HEK293 (cell line): ENCODE results near the gene STX10.
A peak's percentile ranks its signal among the peaks of the same experiment; 100 is the strongest.

ENCODE experiments used
- CTCF ChIP-seq: fragments of 450-650 bp; formaldehyde crosslinking; IDR thresholded peaks from 2 replicates; pipeline ENCODE4 v1.5.1; 2016; ENCODE audit warnings: missing biosample characterization, missing genetic modification characterization
- GLIS1 ChIP-seq: fragments of 450-650 bp; formaldehyde crosslinking; IDR thresholded peaks from 2 replicates; pipeline ENCODE4 v1.5.1; 2016; ENCODE audit warnings: missing biosample characterization, missing genetic modification characterization
- KLF16 ChIP-seq: fragments of 450-650 bp; formaldehyde crosslinking; IDR thresholded peaks from 2 replicates; pipeline ENCODE4 v1.5.1; 2017; ENCODE audit warnings: missing biosample characterization, missing genetic modification characterization
- KLF9 ChIP-seq: fragments of 450-650 bp; formaldehyde crosslinking; IDR thresholded peaks from 2 replicates; pipeline ENCODE4 v1.5.1; 2016; ENCODE audit warnings: missing biosample characterization, missing genetic modification characterization, low read depth
- MEIS1 ChIP-seq: sonication (generic); formaldehyde crosslinking; IDR thresholded peaks from 2 replicates; pipeline ENCODE4 v1.8.1; 2022; ENCODE audit warnings: missing genetic modification reagents, mild to moderate bottlenecking, borderline replicate concordance
- PRDM1 ChIP-seq: fragments of 450-650 bp; formaldehyde crosslinking; IDR thresholded peaks from 2 replicates; pipeline ENCODE4; 2016; ENCODE audit warnings: missing biosample characterization, missing genetic modification characterization
- ZBTB1 ChIP-seq: fragments of 450-650 bp; formaldehyde crosslinking; IDR thresholded peaks from 2 replicates; pipeline ENCODE4 v1.5.1; 2016; ENCODE audit warnings: missing biosample characterization, missing genetic modification characterization
- ZBTB21 ChIP-seq: fragments of 450-650 bp; formaldehyde crosslinking; IDR thresholded peaks from 2 replicates; pipeline ENCODE4 v1.5.1; 2017; ENCODE audit warnings: missing biosample characterization, missing genetic modification characterization
- ZBTB44 ChIP-seq: fragments of 450-650 bp; IDR thresholded peaks from 2 replicates; pipeline ENCODE4 v1.5.1; 2018; ENCODE audit warnings: missing biosample characterization, mild to moderate bottlenecking, missing genetic modification characterization
- ZBTB49 ChIP-seq: fragments of 450-650 bp; formaldehyde crosslinking; IDR thresholded peaks from 2 replicates; pipeline ENCODE4 v1.5.1; 2016; ENCODE audit warnings: missing biosample characterization, missing genetic modification characterization, low read depth
- ZFP3 ChIP-seq: fragments of 450-650 bp; formaldehyde crosslinking; IDR thresholded peaks from 2 replicates; pipeline ENCODE4 v1.5.1; 2016; ENCODE audit warnings: low read depth, missing biosample characterization, missing genetic modification characterization
- ZFP41 ChIP-seq: fragments of 450-650 bp; formaldehyde crosslinking; IDR thresholded peaks from 2 replicates; pipeline ENCODE4 v1.5.1; 2016; ENCODE audit warnings: missing biosample characterization, missing genetic modification characterization, borderline replicate concordance
- ZNF10 ChIP-seq: fragments of 450-650 bp; formaldehyde crosslinking; IDR thresholded peaks from 2 replicates; pipeline ENCODE4 v1.5.1; 2017; ENCODE audit warnings: missing biosample characterization, missing genetic modification characterization
- ZNF133 ChIP-seq: fragments of 450-650 bp; formaldehyde crosslinking; IDR thresholded peaks from 2 replicates; pipeline ENCODE4 v1.5.1; 2016; ENCODE audit warnings: missing biosample characterization, missing genetic modification characterization
- ZNF221 ChIP-seq: fragments of 450-650 bp; formaldehyde crosslinking; IDR thresholded peaks from 2 replicates; pipeline ENCODE4 v1.5.1; 2017; ENCODE audit warnings: missing biosample characterization, missing genetic modification characterization, borderline replicate concordance
- ZNF335 ChIP-seq: fragments of 450-650 bp; formaldehyde crosslinking; conservative IDR thresholded peaks from 2 replicates; pipeline ENCODE4 v1.5.1; 2016; ENCODE audit warnings: missing biosample characterization, missing genetic modification characterization
- ZNF350 ChIP-seq: fragments of 450-650 bp; formaldehyde crosslinking; IDR thresholded peaks from 2 replicates; pipeline ENCODE4 v1.5.0; 2017; ENCODE audit warnings: missing biosample characterization, mild to moderate bottlenecking, missing genetic modification characterization
- ZNF366 ChIP-seq: fragments of 450-650 bp; formaldehyde crosslinking; conservative IDR thresholded peaks from 2 replicates; pipeline ENCODE4 v1.5.1; 2016; ENCODE audit warnings: missing biosample characterization, missing genetic modification characterization
- ZNF391 ChIP-seq: fragments of 450-650 bp; formaldehyde crosslinking; IDR thresholded peaks from 2 replicates; pipeline ENCODE4 v1.5.1; 2016; ENCODE audit warnings: low read depth, missing biosample characterization, missing genetic modification characterization, borderline replicate concordance
- ZNF423 ChIP-seq: fragments of 450-650 bp; formaldehyde crosslinking; IDR thresholded peaks from 2 replicates; pipeline ENCODE4 v1.5.1; 2016; ENCODE audit warnings: missing biosample characterization, missing genetic modification characterization
- ZNF426 ChIP-seq: fragments of 450-650 bp; formaldehyde crosslinking; IDR thresholded peaks from 2 replicates; pipeline ENCODE4 v1.5.1; 2017; ENCODE audit warnings: missing biosample characterization, missing genetic modification characterization, mild to moderate bottlenecking, inconsistent platforms, moderate library complexity
- ZNF501 ChIP-seq: fragments of 450-650 bp; formaldehyde crosslinking; IDR thresholded peaks from 2 replicates; pipeline ENCODE4 v1.5.1; 2016; ENCODE audit warnings: missing biosample characterization, missing genetic modification characterization
- ZNF624 ChIP-seq: fragments of 450-650 bp; formaldehyde crosslinking; IDR thresholded peaks from 2 replicates; pipeline ENCODE4 v1.5.1; 2017; ENCODE audit warnings: missing biosample characterization, missing genetic modification characterization
- ZNF660 ChIP-seq: fragments of 450-650 bp; IDR thresholded peaks from 2 replicates; pipeline ENCODE4 v1.5.1; 2018; ENCODE audit warnings: missing biosample characterization, mild to moderate bottlenecking, missing genetic modification characterization
- ZNF843 ChIP-seq: fragments of 450-650 bp; formaldehyde crosslinking; IDR thresholded peaks from 2 replicates; pipeline ENCODE4 v1.5.1; 2016; ENCODE audit warnings: missing biosample characterization, missing genetic modification characterization
- TF ChIP-seq, protein P1 (sequence below): fragments of 450-650 bp; formaldehyde crosslinking; IDR thresholded peaks from 2 replicates; pipeline ENCODE4 v1.5.1; 2016; ENCODE audit warnings: missing biosample characterization, missing genetic modification characterization
- TF ChIP-seq, protein P2 (sequence below): fragments of 450-650 bp; formaldehyde crosslinking; IDR thresholded peaks from 2 replicates; pipeline ENCODE4 v1.5.1; 2017; ENCODE audit warnings: missing biosample characterization, missing genetic modification characterization
- TF ChIP-seq, protein P3 (sequence below): fragments of 450-650 bp; formaldehyde crosslinking; IDR thresholded peaks from 2 replicates; pipeline ENCODE4 v1.5.1; 2016; ENCODE audit warnings: missing biosample characterization, missing genetic modification characterization
- TF ChIP-seq, protein P4 (sequence below): fragments of 450-650 bp; formaldehyde crosslinking; IDR thresholded peaks from 2 replicates; pipeline ENCODE4 v1.5.1; 2016; ENCODE audit warnings: missing biosample characterization, missing genetic modification characterization

STX10 gene

GRCh38 chr19:13117772-13118423 is 32.3 kb downstream of the STX10 start, which contains the start of gene NACC1 (continued):
- TF ChIP-seq, protein P1, sequence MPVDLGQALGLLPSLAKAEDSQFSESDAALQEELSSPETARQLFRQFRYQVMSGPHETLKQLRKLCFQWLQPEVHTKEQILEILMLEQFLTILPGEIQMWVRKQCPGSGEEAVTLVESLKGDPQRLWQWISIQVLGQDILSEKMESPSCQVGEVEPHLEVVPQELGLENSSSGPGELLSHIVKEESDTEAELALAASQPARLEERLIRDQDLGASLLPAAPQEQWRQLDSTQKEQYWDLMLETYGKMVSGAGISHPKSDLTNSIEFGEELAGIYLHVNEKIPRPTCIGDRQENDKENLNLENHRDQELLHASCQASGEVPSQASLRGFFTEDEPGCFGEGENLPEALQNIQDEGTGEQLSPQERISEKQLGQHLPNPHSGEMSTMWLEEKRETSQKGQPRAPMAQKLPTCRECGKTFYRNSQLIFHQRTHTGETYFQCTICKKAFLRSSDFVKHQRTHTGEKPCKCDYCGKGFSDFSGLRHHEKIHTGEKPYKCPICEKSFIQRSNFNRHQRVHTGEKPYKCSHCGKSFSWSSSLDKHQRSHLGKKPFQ (tag by site-specific recombination) = peak; percentile 55; the same call in 1 of the 2 replicates
- TF ChIP-seq MEIS1 (CRISPR knock-in tag) (no peak), ZBTB44 (0 out of 2 replicates have a peak, but pooled peaks have one; percentile 24), ZNF426 (tag by site-specific recombination) (no peak), ZFP3 (tag by site-specific recombination) (no peak), ZNF335 (tag by site-specific recombination) (peak; percentile 18), ZBTB21 (tag by site-specific recombination) (no peak), ZNF366 (tag by site-specific recombination) (no peak), ZBTB49 (tag by site-specific recombination) (no peak), ZNF133 (tag by site-specific recombination) (no peak), ZNF221 (tag by site-specific recombination) (no peak), ZNF10 (tag by site-specific recombination) (no peak), CTCF (tag by site-specific recombination) (no peak; the same call in 1 of the 2 replicates), ZNF624 (tag by site-specific recombination) (no peak), ZNF423 (no peak), KLF9 (peak; percentile 12; the same call in 1 of the 2 replicates), PRDM1 (no peak), ZBTB1 (tag by site-specific recombination) (0 out of 2 replicates have a peak, but pooled peaks have one; percentile 14), ZFP41 (tag by site-specific recombination) (no peak), KLF16 (peak; percentile 47; the same call in 1 of the 2 replicates), ZNF391 (tag by site-specific recombination) (no peak), GLIS1 (tag by site-specific recombination) (no peak; the same call in 1 of the 2 replicates), ZNF350 (no peak), ZNF501 (no peak), ZNF843 (tag by site-specific recombination) (no peak), ZNF660 (peak; percentile 61; the same call in 1 of the 2 replicates)
- TF ChIP-seq, protein P2, sequence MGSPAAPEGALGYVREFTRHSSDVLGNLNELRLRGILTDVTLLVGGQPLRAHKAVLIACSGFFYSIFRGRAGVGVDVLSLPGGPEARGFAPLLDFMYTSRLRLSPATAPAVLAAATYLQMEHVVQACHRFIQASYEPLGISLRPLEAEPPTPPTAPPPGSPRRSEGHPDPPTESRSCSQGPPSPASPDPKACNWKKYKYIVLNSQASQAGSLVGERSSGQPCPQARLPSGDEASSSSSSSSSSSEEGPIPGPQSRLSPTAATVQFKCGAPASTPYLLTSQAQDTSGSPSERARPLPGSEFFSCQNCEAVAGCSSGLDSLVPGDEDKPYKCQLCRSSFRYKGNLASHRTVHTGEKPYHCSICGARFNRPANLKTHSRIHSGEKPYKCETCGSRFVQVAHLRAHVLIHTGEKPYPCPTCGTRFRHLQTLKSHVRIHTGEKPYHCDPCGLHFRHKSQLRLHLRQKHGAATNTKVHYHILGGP (tag by site-specific recombination) = no peak
- TF ChIP-seq, protein P3, sequence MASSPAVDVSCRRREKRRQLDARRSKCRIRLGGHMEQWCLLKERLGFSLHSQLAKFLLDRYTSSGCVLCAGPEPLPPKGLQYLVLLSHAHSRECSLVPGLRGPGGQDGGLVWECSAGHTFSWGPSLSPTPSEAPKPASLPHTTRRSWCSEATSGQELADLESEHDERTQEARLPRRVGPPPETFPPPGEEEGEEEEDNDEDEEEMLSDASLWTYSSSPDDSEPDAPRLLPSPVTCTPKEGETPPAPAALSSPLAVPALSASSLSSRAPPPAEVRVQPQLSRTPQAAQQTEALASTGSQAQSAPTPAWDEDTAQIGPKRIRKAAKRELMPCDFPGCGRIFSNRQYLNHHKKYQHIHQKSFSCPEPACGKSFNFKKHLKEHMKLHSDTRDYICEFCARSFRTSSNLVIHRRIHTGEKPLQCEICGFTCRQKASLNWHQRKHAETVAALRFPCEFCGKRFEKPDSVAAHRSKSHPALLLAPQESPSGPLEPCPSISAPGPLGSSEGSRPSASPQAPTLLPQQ (tag by site-specific recombination) = 0 out of 2 replicates have a peak, but pooled peaks have one; percentile 15
- TF ChIP-seq, protein P4, sequence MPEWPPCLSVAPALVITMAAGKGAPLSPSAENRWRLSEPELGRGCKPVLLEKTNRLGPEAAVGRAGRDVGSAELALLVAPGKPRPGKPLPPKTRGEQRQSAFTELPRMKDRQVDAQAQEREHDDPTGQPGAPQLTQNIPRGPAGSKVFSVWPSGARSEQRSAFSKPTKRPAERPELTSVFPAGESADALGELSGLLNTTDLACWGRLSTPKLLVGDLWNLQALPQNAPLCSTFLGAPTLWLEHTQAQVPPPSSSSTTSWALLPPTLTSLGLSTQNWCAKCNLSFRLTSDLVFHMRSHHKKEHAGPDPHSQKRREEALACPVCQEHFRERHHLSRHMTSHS (tag by site-specific recombination) = no peak
